Activated naive CD4-positive, alpha-beta T cell treated with anti-CD3 and anti-CD28 coated beads, Interleukin-2, amount 50 U/mL, for 24 hours (primary cell): ENCODE data around the gene RBBP8NL.

Experiments used
- H3K27ac Mint-ChIP-seq: one replicate; pipeline ENCODE4 v1.8.0; 2021; ENCODE audit warnings: mild to moderate bottlenecking, mixed read lengths
- H3K27me3 Mint-ChIP-seq: one replicate; pipeline ENCODE4 v1.8.0; 2021; ENCODE audit warnings: mixed read lengths
- H3K36me3 Mint-ChIP-seq: one replicate; pipeline ENCODE4 v1.8.0; 2021; ENCODE audit warnings: mixed read lengths
- H3K4me1 Mint-ChIP-seq: one replicate; pipeline ENCODE4 v1.8.0; 2021; ENCODE audit warnings: mixed read lengths
- H3K4me3 Mint-ChIP-seq: one replicate; pipeline ENCODE4 v1.8.0; 2021; ENCODE audit warnings: mild to moderate bottlenecking, mixed read lengths
- H3K9me3 Mint-ChIP-seq: one replicate; pipeline ENCODE4 v1.8.0; 2021; ENCODE audit warnings: mixed read lengths

RBBP8NL gene

GRCh38 chr20:62466072-62466760 is 38.9 kb upstream of the RBBP8NL start:
- Mint-ChIP-seq H3K27me3 (peaks cover 4% of the 10 kb centered on the region), H3K27ac (no peak overlapping the region), H3K9me3 (no peaks in the 10 kb centered on the region), H3K36me3 (no peaks in the 10 kb centered on the region), H3K4me3 (no peak overlapping the region), H3K4me1 (no peaks in the 10 kb centered on the region)

- no peaks in the 10 kb centered on the region for H3K4me1 Mint-ChIP-seq
These were observed 37.7 kb upstream of the RBBP8NL start for GRCh38 chr20:62464990-62465389.

GRCh38 chr20:62464425-62464770 is 37.1 kb upstream of the RBBP8NL start:
- H3K4me1 Mint-ChIP-seq, result no peaks in the 10 kb centered on the region
- H3K27ac Mint-ChIP-seq, result no peak overlapping the region
- H3K27me3 Mint-ChIP-seq, result no peaks in the 10 kb centered on the region
- no peaks in the 10 kb centered on the region for H3K9me3 Mint-ChIP-seq
- no peaks in the 10 kb centered on the region for H3K36me3 Mint-ChIP-seq
- H3K4me3 Mint-ChIP-seq, result no peak overlapping the region

More at GRCh38 chr20:62464990-62465389, 37.7 kb upstream of the RBBP8NL start:
- Mint-ChIP-seq H3K27ac (no peak overlapping the region), H3K27me3 (peaks cover 2% of the 10 kb centered on the region), H3K36me3 (no peaks in the 10 kb centered on the region), H3K4me3 (no peak overlapping the region), H3K9me3 (no peaks in the 10 kb centered on the region)

- H3K4me1 Mint-ChIP-seq, result no peaks in the 10 kb centered on the region
- no peaks in the 10 kb centered on the region for H3K9me3 Mint-ChIP-seq
- H3K36me3 Mint-ChIP-seq, result no peaks in the 10 kb centered on the region
- no peaks in the 10 kb centered on the region for H3K27me3 Mint-ChIP-seq
- H3K27ac Mint-ChIP-seq, result no peak overlapping the region
- no peak overlapping the region for H3K4me3 Mint-ChIP-seq
These were observed 36.5 kb upstream of the RBBP8NL start for GRCh38 chr20:62463651-62464424.

GRCh38 chr20:62462976-62463592 is 35.7 kb upstream of the RBBP8NL start:
- H3K27me3 Mint-ChIP-seq, result no peaks in the 10 kb centered on the region
- H3K4me3 Mint-ChIP-seq, result no peak overlapping the region
- no peak overlapping the region for H3K27ac Mint-ChIP-seq
- H3K36me3 Mint-ChIP-seq, result no peaks in the 10 kb centered on the region
- H3K4me1 Mint-ChIP-seq, result no peaks in the 10 kb centered on the region
- H3K9me3 Mint-ChIP-seq, result no peaks in the 10 kb centered on the region

GRCh38 chr20:62461834-62462233 is 34.5 kb upstream of the RBBP8NL start:
- Mint-ChIP-seq H3K27ac (no peak overlapping the region), H3K9me3 (no peaks in the 10 kb centered on the region), H3K4me1 (no peaks in the 10 kb centered on the region), H3K27me3 (no peaks in the 10 kb centered on the region), H3K36me3 (no peaks in the 10 kb centered on the region), H3K4me3 (no peak overlapping the region)

- H3K4me3 Mint-ChIP-seq, result no peak overlapping the region
These were observed 33.8 kb upstream of the RBBP8NL start for GRCh38 chr20:62461157-62461556.

GRCh38 chr20:62460678-62461077 is 33.3 kb upstream of the RBBP8NL start:
- H3K4me3 Mint-ChIP-seq, result no peak overlapping the region
- no peaks in the 10 kb centered on the region for H3K36me3 Mint-ChIP-seq
- peaks cover 1% of the 10 kb centered on the region for H3K27me3 Mint-ChIP-seq
- no peaks in the 10 kb centered on the region for H3K9me3 Mint-ChIP-seq
- H3K27ac Mint-ChIP-seq, result no peak overlapping the region
- H3K4me1 Mint-ChIP-seq, result no peaks in the 10 kb centered on the region

More at GRCh38 chr20:62461157-62461556, 33.8 kb upstream of the RBBP8NL start:
- Mint-ChIP-seq H3K27me3 (peaks cover under 1% of the 10 kb centered on the region), H3K9me3 (no peaks in the 10 kb centered on the region), H3K27ac (no peak overlapping the region), H3K36me3 (no peaks in the 10 kb centered on the region), H3K4me1 (no peaks in the 10 kb centered on the region)

GRCh38 chr20:62459488-62459887 is 32.1 kb upstream of the RBBP8NL start:
- H3K4me3 Mint-ChIP-seq, result no peak overlapping the region
- no peaks in the 10 kb centered on the region for H3K4me1 Mint-ChIP-seq
- H3K27ac Mint-ChIP-seq, result no peak overlapping the region
- peaks cover 1% of the 10 kb centered on the region for H3K27me3 Mint-ChIP-seq
- H3K9me3 Mint-ChIP-seq, result no peaks in the 10 kb centered on the region
- H3K36me3 Mint-ChIP-seq, result no peaks in the 10 kb centered on the region

GRCh38 chr20:62458275-62459251 is 31.2 kb upstream of the RBBP8NL start:
- H3K4me1 Mint-ChIP-seq, result no peaks in the 10 kb centered on the region
- H3K4me3 Mint-ChIP-seq, result no peak overlapping the region
- H3K27ac Mint-ChIP-seq, result no peak overlapping the region
- H3K36me3 Mint-ChIP-seq, result no peaks in the 10 kb centered on the region
- H3K9me3 Mint-ChIP-seq, result no peaks in the 10 kb centered on the region
- peaks cover 1% of the 10 kb centered on the region for H3K27me3 Mint-ChIP-seq

GRCh38 chr20:62457831-62458230 is 30.5 kb upstream of the RBBP8NL start:
- Mint-ChIP-seq H3K27me3 (peaks cover 1% of the 10 kb centered on the region), H3K27ac (no peak overlapping the region), H3K36me3 (no peaks in the 10 kb centered on the region), H3K4me3 (no peak overlapping the region), H3K4me1 (no peaks in the 10 kb centered on the region), H3K9me3 (no peaks in the 10 kb centered on the region)

GRCh38 chr20:62457098-62457497 is 29.8 kb upstream of the RBBP8NL start:
- H3K36me3 Mint-ChIP-seq, result no peaks in the 10 kb centered on the region
- H3K9me3 Mint-ChIP-seq, result no peaks in the 10 kb centered on the region
- H3K27ac Mint-ChIP-seq, result no peak overlapping the region
- no peaks in the 10 kb centered on the region for H3K4me1 Mint-ChIP-seq
- H3K27me3 Mint-ChIP-seq, result peaks cover 1% of the 10 kb centered on the region
- H3K4me3 Mint-ChIP-seq, result no peak overlapping the region

- H3K27ac Mint-ChIP-seq, result no peak overlapping the region
- no peaks in the 10 kb centered on the region for H3K9me3 Mint-ChIP-seq
- peaks cover 1% of the 10 kb centered on the region for H3K27me3 Mint-ChIP-seq
- H3K36me3 Mint-ChIP-seq, result no peaks in the 10 kb centered on the region
- H3K4me3 Mint-ChIP-seq, result no peak overlapping the region
- H3K4me1 Mint-ChIP-seq, result no peaks in the 10 kb centered on the region
These were observed 28.6 kb upstream of the RBBP8NL start for GRCh38 chr20:62455929-62456328.

- no peaks in the 10 kb centered on the region for H3K4me1 Mint-ChIP-seq
- no peaks in the 10 kb centered on the region for H3K9me3 Mint-ChIP-seq
- no peaks in the 10 kb centered on the region for H3K36me3 Mint-ChIP-seq
- H3K27ac Mint-ChIP-seq, result peak overlapping the region; percentile 55
- peaks cover 1% of the 10 kb centered on the region for H3K27me3 Mint-ChIP-seq
- H3K4me3 Mint-ChIP-seq, result no peak overlapping the region
These were observed 27.7 kb upstream of the RBBP8NL start for GRCh38 chr20:62454904-62455636.
